ENCODE results near the gene RYR1.
"Not testable (repeated sequence)": the region's sequence is repeated elsewhere in the genome, so short reads cannot be mapped to it uniquely, and the experiment has no call there.

RYR1 gene

DNA sequence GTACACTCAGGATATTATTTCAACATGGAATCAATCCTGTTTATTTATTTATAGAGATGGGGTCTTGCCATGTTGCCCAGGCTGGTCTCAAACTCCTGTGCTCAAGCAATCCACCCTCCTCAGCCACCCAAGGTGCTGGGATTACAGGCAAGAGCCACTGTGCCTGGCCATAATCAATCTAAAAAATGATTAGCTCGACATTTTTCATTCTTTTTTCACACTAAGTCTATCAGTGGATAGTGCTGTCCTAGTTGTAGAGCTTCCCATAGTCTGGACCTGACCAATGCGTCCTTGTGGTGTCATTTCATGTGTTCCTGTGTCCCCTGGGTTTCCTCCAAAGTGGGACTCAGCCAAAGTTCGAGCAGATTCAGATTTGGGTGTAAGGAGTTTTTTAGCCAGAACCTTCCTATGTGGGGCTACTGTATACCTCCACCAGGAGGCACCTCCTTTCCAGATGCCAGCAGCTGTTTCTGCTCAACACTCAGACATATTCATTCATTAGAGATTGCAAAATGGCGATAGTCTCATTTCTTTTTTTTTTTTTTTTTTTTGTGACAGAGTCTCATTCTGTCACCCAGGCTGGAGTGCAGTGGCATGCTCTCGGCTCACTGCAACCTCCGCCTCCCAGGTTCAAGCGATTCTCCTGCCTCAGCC, 123.2 kb downstream of the RYR1 start:
- Histone ChIP-seq H3K4me1 (ENCODE audit: control insufficient read depth, low read depth, low read length) (no peaks in the 10 kb centered on the region), H2BK15ac (replicated peaks; ENCODE audit: low read depth) (no peak overlapping the region), H3K18ac (ENCODE audit: low read length) (no peak overlapping the region), H3K23ac (ENCODE audit: low read length) (no peak overlapping the region), H3K9ac (ENCODE audit: low read length) (no peak overlapping the region), H3K4me3 (ENCODE audit: low read length) (no peak overlapping the region), H2BK120ac (ENCODE audit: low read depth, low read length) (no peak overlapping the region), H4K5ac (ENCODE audit: low read length) (no peak overlapping the region), H3K4ac (ENCODE audit: low read depth, low read length) (no peak overlapping the region), H2AK5ac (ENCODE audit: low read length) (no peak overlapping the region), H3K79me1 (ENCODE audit: low read length) (no peaks in the 10 kb centered on the region), H3K27me3 (ENCODE audit: insufficient read depth, low read length, poor library complexity) (no peaks in the 10 kb centered on the region), H4K8ac (ENCODE audit: low read depth, low read length) (no peak overlapping the region), H3K79me2 (ENCODE audit: control insufficient read depth, insufficient read depth, low read length) (no peaks in the 10 kb centered on the region), H3K4me2 (ENCODE audit: low read length) (no peak overlapping the region), H3K27ac (ENCODE audit: low read depth, low read length) (no peak overlapping the region), H3K36me3 (ENCODE audit: control insufficient read depth, insufficient read depth, low read length) (no peaks in the 10 kb centered on the region), H3K56ac (ENCODE audit: low read length) (no peak overlapping the region), H2BK5ac (ENCODE audit: low read length) (no peak overlapping the region)
- DNase-seq: peak; percentile 18
- WGBS (ENCODE audit: extremely low coverage, insufficient coverage, low lambda C conversion rate): no CpG with 5 or more reads among the region's 7 CpGs

- H3K4me3 ChIP-seq (ENCODE audit: low read length): no peak overlapping the region
- H2BK5ac ChIP-seq (ENCODE audit: low read length): no peak overlapping the region
- no peaks in the 10 kb centered on the region for H3K4me1 ChIP-seq (ENCODE audit: control insufficient read depth, low read depth, low read length)
- H2BK120ac ChIP-seq (ENCODE audit: low read depth, low read length): no peak overlapping the region
- no peak overlapping the region for H3K9ac ChIP-seq (ENCODE audit: low read length)
- H3K4ac ChIP-seq (ENCODE audit: low read depth, low read length): no peak overlapping the region
- H3K79me1 ChIP-seq (ENCODE audit: low read length): no peaks in the 10 kb centered on the region
- no peaks in the 10 kb centered on the region for H3K79me2 ChIP-seq (ENCODE audit: control insufficient read depth, insufficient read depth, low read length)
- no peak overlapping the region for H2AK5ac ChIP-seq (ENCODE audit: low read length)
- WGBS (ENCODE audit: extremely low coverage, insufficient coverage, low lambda C conversion rate): no CpG with 5 or more reads among the region's 12 CpGs
- H3K27ac ChIP-seq (ENCODE audit: low read depth, low read length): no peak overlapping the region
- peak; percentile 25 for DNase-seq
- H3K36me3 ChIP-seq (ENCODE audit: control insufficient read depth, insufficient read depth, low read length): no peaks in the 10 kb centered on the region
- H2BK15ac ChIP-seq (replicated peaks; ENCODE audit: low read depth): no peak overlapping the region
- no peak overlapping the region for H3K18ac ChIP-seq (ENCODE audit: low read length)
- H3K56ac ChIP-seq (ENCODE audit: low read length): no peak overlapping the region
- no peak overlapping the region for H3K23ac ChIP-seq (ENCODE audit: low read length)
- H4K8ac ChIP-seq (ENCODE audit: low read depth, low read length): no peak overlapping the region
- no peak overlapping the region for H4K5ac ChIP-seq (ENCODE audit: low read length)
- H3K4me2 ChIP-seq (ENCODE audit: low read length): no peak overlapping the region
- H3K27me3 ChIP-seq (ENCODE audit: insufficient read depth, low read length, poor library complexity): no peaks in the 10 kb centered on the region
Measured at GRCh38 chr19:38557205-38557799, 123.8 kb downstream of the RYR1 start.

DNA sequence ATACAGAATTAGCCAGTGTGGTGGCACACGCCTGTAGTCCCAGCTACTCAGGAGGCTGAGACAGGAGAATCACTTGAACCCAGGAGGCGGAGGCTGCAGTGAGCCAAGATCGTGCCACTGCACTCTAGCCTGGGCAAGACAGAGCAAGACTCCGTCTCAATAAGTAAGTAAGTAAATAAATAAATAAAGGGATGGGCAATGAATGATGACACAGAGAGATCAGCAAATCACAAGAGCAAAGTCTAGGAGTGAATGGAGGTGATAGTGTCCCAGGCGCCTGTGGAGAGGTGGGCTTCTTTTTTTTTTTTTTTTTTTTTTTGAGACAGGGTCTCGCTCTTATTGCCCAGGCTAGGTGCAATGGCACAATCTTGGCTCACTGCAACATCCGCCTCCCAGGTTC, 125.4 kb downstream of the RYR1 start:
- not testable (repeated sequence) for H3K27me3 ChIP-seq (ENCODE audit: insufficient read depth, low read length, poor library complexity); DNase-seq; H3K56ac ChIP-seq (ENCODE audit: low read length); H3K36me3 ChIP-seq (ENCODE audit: control insufficient read depth, insufficient read depth, low read length); H3K27ac ChIP-seq (ENCODE audit: low read depth, low read length); H3K23ac ChIP-seq (ENCODE audit: low read length); H4K5ac ChIP-seq (ENCODE audit: low read length); H2AK5ac ChIP-seq (ENCODE audit: low read length); H3K4me2 ChIP-seq (ENCODE audit: low read length); H2BK120ac ChIP-seq (ENCODE audit: low read depth, low read length); H3K4me1 ChIP-seq (ENCODE audit: control insufficient read depth, low read depth, low read length); H2BK5ac ChIP-seq (ENCODE audit: low read length); H3K4me3 ChIP-seq (ENCODE audit: low read length); H3K9ac ChIP-seq (ENCODE audit: low read length); H3K18ac ChIP-seq (ENCODE audit: low read length); H3K4ac ChIP-seq (ENCODE audit: low read depth, low read length); H2BK15ac ChIP-seq (replicated peaks; ENCODE audit: low read depth); H3K79me2 ChIP-seq (ENCODE audit: control insufficient read depth, insufficient read depth, low read length); H3K79me1 ChIP-seq (ENCODE audit: low read length); H4K8ac ChIP-seq (ENCODE audit: low read depth, low read length)
- no CpG with 5 or more reads among the region's 7 CpGs for WGBS (ENCODE audit: extremely low coverage, insufficient coverage, low lambda C conversion rate)

- no peaks in the 10 kb centered on the region for H3K4me1 ChIP-seq (ENCODE audit: control insufficient read depth, low read depth, low read length)
- H3K9ac ChIP-seq (ENCODE audit: low read length): no peak overlapping the region
- no peak overlapping the region for H2BK5ac ChIP-seq (ENCODE audit: low read length)
- no peak overlapping the region for H4K5ac ChIP-seq (ENCODE audit: low read length)
- H2BK15ac ChIP-seq (replicated peaks; ENCODE audit: low read depth): no peak overlapping the region
- no peaks in the 10 kb centered on the region for H3K36me3 ChIP-seq (ENCODE audit: control insufficient read depth, insufficient read depth, low read length)
- H3K56ac ChIP-seq (ENCODE audit: low read length): no peak overlapping the region
- H3K79me2 ChIP-seq (ENCODE audit: control insufficient read depth, insufficient read depth, low read length): no peaks in the 10 kb centered on the region
- no peak overlapping the region for H3K4me2 ChIP-seq (ENCODE audit: low read length)
- no peak overlapping the region for H3K18ac ChIP-seq (ENCODE audit: low read length)
- no peak overlapping the region for H3K27ac ChIP-seq (ENCODE audit: low read depth, low read length)
- DNase-seq: no peak
- no CpG with 5 or more reads among the region's 13 CpGs for WGBS (ENCODE audit: extremely low coverage, insufficient coverage, low lambda C conversion rate)
- no peak overlapping the region for H2AK5ac ChIP-seq (ENCODE audit: low read length)
- no peak overlapping the region for H3K23ac ChIP-seq (ENCODE audit: low read length)
- H3K4me3 ChIP-seq (ENCODE audit: low read length): no peak overlapping the region
- H3K4ac ChIP-seq (ENCODE audit: low read depth, low read length): no peak overlapping the region
- H4K8ac ChIP-seq (ENCODE audit: low read depth, low read length): no peak overlapping the region
- H3K27me3 ChIP-seq (ENCODE audit: insufficient read depth, low read length, poor library complexity): no peaks in the 10 kb centered on the region
- H2BK120ac ChIP-seq (ENCODE audit: low read depth, low read length): no peak overlapping the region
- H3K79me1 ChIP-seq (ENCODE audit: low read length): no peaks in the 10 kb centered on the region
Measured at GRCh38 chr19:38559428-38560401, 126.2 kb downstream of the RYR1 start.

- DNase-seq: no peak
- no peak overlapping the region for H2AK5ac ChIP-seq (ENCODE audit: low read length)
- H4K5ac ChIP-seq (ENCODE audit: low read length): no peak overlapping the region
- no peak overlapping the region for H3K27ac ChIP-seq (ENCODE audit: low read depth, low read length)
- no peaks in the 10 kb centered on the region for H3K27me3 ChIP-seq (ENCODE audit: insufficient read depth, low read length, poor library complexity)
- H2BK15ac ChIP-seq (replicated peaks; ENCODE audit: low read depth): no peak overlapping the region
- no CpG with 5 or more reads among the region's 42 CpGs for WGBS (ENCODE audit: extremely low coverage, insufficient coverage, low lambda C conversion rate)
- no peak overlapping the region for H2BK120ac ChIP-seq (ENCODE audit: low read depth, low read length)
- no peaks in the 10 kb centered on the region for H3K4me1 ChIP-seq (ENCODE audit: control insufficient read depth, low read depth, low read length)
- H3K9ac ChIP-seq (ENCODE audit: low read length): no peak overlapping the region
- no peak overlapping the region for H4K8ac ChIP-seq (ENCODE audit: low read depth, low read length)
- H3K4ac ChIP-seq (ENCODE audit: low read depth, low read length): no peak overlapping the region
- H3K23ac ChIP-seq (ENCODE audit: low read length): no peak overlapping the region
- no peak overlapping the region for H3K4me2 ChIP-seq (ENCODE audit: low read length)
- no peak overlapping the region for H3K56ac ChIP-seq (ENCODE audit: low read length)
- H2BK5ac ChIP-seq (ENCODE audit: low read length): no peak overlapping the region
- no peaks in the 10 kb centered on the region for H3K79me1 ChIP-seq (ENCODE audit: low read length)
- H3K18ac ChIP-seq (ENCODE audit: low read length): no peak overlapping the region
- H3K79me2 ChIP-seq (ENCODE audit: control insufficient read depth, insufficient read depth, low read length): no peaks in the 10 kb centered on the region
- H3K36me3 ChIP-seq (ENCODE audit: control insufficient read depth, insufficient read depth, low read length): no peaks in the 10 kb centered on the region
- H3K4me3 ChIP-seq (ENCODE audit: low read length): no peak overlapping the region
Measured at GRCh38 chr19:38561053-38561606, 127.6 kb downstream of the RYR1 start.
